Measurements from ENCODE around the gene KRTAP10-5. TPM values are rescaled to one million over a fixed set of nuclear protein-coding genes. Genes with fewer than 3 reads are reported as not detected.

The KRTAP10-5 gene
- total RNA-seq, 1 experiment from 2014 or later = not detected

DNA sequence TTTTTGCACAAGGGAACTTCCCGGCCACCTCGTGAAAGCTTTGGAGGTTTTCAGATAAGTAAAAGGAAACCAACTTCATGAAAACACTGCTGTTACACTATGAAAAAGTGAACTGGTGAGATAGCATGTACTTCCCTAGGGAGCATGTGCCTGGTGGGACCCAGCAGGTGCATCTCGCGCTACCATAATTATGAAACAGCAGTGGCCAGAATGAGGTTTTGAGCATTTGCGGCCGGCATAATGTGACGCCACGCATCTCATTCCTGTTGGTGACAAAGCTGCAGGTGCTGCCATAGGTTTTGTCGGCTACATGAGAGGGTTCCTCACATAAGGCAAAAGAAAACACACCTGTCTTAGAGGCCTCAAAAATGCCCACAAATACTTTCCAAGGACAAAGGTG lies 23.5 kb downstream of the KRTAP10-5 start:
- in situ Hi-C loops (cut with HindIII; ENCODE audit: low pct_unique_long_range_greater_than_20kb, low sequenced_read_pairs) = no loop called here
- Histone ChIP-seq H3K27me3 (ENCODE audit: control insufficient read depth, insufficient read depth, low read length) (no peaks in the 10 kb centered on the region), H3K36me3 (ENCODE audit: control insufficient read depth, insufficient read depth, low read length) (no peaks in the 10 kb centered on the region), H3K9me3 (ENCODE audit: control insufficient read depth, insufficient read depth, low read depth, low read length) (no peaks in the 10 kb centered on the region), H3K27ac (ENCODE audit: low read length) (no peak overlapping the region), H3K4me3 (ENCODE audit: low read depth in 2 of 2, low read length in 2 of 2) (no peak overlapping the region), H3K4me1 (ENCODE audit: control insufficient read depth, insufficient read depth, low read length) (no peaks in the 10 kb centered on the region)
- intact Hi-C loops (cut with micrococcal nuclease; ENCODE audit: unreplicated experiment) = no loop called here
- ChIA-PET CTCF (no interaction called here), POLR2A (no interaction called here)
- DNase-seq (ENCODE audit: low read depth, low spot score) (no peak), ATAC-seq (no peak)
- no peak for TF ChIP-seq TCF7L2 (IDR thresholded peaks at IDR 0.05; ENCODE audit: low read depth, low read length)
- no peak for TF ChIP-seq CTCF (IDR thresholded peaks at IDR 0.05)
- no peak for TF ChIP-seq POLR2AphosphoS5 (IDR thresholded peaks at IDR 0.05; ENCODE audit: low read depth, low read length)
- no peak for TF ChIP-seq SIN3A (IDR thresholded peaks at IDR 0.05; ENCODE audit: borderline replicate concordance, insufficient read depth, low read depth, low read length)
- TF ChIP-seq, protein P1, sequence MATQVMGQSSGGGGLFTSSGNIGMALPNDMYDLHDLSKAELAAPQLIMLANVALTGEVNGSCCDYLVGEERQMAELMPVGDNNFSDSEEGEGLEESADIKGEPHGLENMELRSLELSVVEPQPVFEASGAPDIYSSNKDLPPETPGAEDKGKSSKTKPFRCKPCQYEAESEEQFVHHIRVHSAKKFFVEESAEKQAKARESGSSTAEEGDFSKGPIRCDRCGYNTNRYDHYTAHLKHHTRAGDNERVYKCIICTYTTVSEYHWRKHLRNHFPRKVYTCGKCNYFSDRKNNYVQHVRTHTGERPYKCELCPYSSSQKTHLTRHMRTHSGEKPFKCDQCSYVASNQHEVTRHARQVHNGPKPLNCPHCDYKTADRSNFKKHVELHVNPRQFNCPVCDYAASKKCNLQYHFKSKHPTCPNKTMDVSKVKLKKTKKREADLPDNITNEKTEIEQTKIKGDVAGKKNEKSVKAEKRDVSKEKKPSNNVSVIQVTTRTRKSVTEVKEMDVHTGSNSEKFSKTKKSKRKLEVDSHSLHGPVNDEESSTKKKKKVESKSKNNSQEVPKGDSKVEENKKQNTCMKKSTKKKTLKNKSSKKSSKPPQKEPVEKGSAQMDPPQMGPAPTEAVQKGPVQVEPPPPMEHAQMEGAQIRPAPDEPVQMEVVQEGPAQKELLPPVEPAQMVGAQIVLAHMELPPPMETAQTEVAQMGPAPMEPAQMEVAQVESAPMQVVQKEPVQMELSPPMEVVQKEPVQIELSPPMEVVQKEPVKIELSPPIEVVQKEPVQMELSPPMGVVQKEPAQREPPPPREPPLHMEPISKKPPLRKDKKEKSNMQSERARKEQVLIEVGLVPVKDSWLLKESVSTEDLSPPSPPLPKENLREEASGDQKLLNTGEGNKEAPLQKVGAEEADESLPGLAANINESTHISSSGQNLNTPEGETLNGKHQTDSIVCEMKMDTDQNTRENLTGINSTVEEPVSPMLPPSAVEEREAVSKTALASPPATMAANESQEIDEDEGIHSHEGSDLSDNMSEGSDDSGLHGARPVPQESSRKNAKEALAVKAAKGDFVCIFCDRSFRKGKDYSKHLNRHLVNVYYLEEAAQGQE (IDR thresholded peaks at IDR 0.05; ENCODE audit: insufficient read depth in 1 of 2, low read depth in 2 of 2, low read length in 1 of 2) = no peak
- no TSS peak for BruUV-seq (replicated peaks)

GRCh38 chr21:44555200-44555875 lies 25.1 kb downstream of the KRTAP10-5 start:
- Histone ChIP-seq H3K36me3 (ENCODE audit: control insufficient read depth, insufficient read depth, low read length) (no peaks in the 10 kb centered on the region), H3K4me3 (ENCODE audit: low read depth in 2 of 2, low read length in 2 of 2) (no peak overlapping the region), H3K27ac (ENCODE audit: low read length) (no peak overlapping the region), H3K27me3 (ENCODE audit: control insufficient read depth, insufficient read depth, low read length) (no peaks in the 10 kb centered on the region), H3K4me1 (ENCODE audit: control insufficient read depth, insufficient read depth, low read length) (no peaks in the 10 kb centered on the region), H3K9me3 (ENCODE audit: control insufficient read depth, insufficient read depth, low read depth, low read length) (no peaks in the 10 kb centered on the region)
- in situ Hi-C loops (cut with HindIII; ENCODE audit: low pct_unique_long_range_greater_than_20kb, low sequenced_read_pairs) (no loop called here), intact Hi-C loops (cut with micrococcal nuclease; ENCODE audit: unreplicated experiment) (no loop called here)
- TF ChIP-seq CTCF (IDR thresholded peaks at IDR 0.05) (no peak), SIN3A (IDR thresholded peaks at IDR 0.05; ENCODE audit: borderline replicate concordance, insufficient read depth, low read depth, low read length) (no peak), POLR2AphosphoS5 (IDR thresholded peaks at IDR 0.05; ENCODE audit: low read depth, low read length) (no peak), TCF7L2 (IDR thresholded peaks at IDR 0.05; ENCODE audit: low read depth, low read length) (no peak)
- TF ChIP-seq, protein P1 (IDR thresholded peaks at IDR 0.05; ENCODE audit: insufficient read depth in 1 of 2, low read depth in 2 of 2, low read length in 1 of 2) = no peak
- ATAC-seq = no peak
- no peak for DNase-seq (ENCODE audit: low read depth, low spot score)
- no TSS peak for BruUV-seq (replicated peaks)
- ChIA-PET POLR2A (no interaction called here), CTCF (no interaction called here)
